ENCODE results near the gene TARBP2. TPM values are rescaled to one million over a fixed set of nuclear protein-coding genes. Genes with fewer than 3 reads are reported as not detected.

Gene TARBP2
- polyA plus RNA-seq, 3 donors = 16.6 to 39.4 (median 24.4) TPM

DNA sequence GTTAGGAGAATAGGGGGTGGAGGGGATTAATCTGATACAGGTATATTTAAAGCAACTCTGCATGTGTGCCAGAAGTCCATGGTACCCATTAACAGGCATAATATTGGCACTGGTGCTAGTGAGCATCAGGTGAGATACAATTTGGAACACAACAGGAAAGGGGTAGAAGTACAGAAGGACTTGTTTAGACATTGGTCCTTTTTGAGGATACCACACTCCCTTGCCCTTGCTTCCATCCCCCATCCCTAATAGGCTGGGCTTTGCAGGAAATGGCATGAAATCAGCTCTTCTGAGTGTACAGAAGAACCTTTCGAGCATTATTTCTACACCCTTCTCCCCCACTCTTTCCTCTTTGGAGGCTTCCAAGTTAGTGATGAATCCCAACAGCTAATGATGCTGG lies 32.8 kb upstream of the TARBP2 start:
- WGBS (ENCODE audit: insufficient coverage) = no CpG with 5 or more reads among the region's 1 CpG
- Histone ChIP-seq H2AFZ (ENCODE audit: insufficient read depth, low read depth, low read length, poor library complexity, severe bottlenecking) (no peak overlapping the region), H3K4me3 (replicated peaks in 1 of 3; ENCODE audit: low read depth in 2 of 3, low read length in 3 of 3) (no peak overlapping the region), H3K27ac (ENCODE audit: low read depth in 1 of 2, low read length in 2 of 2) (no peak overlapping the region), H3K9ac (ENCODE audit: insufficient read depth, low read length, poor library complexity, severe bottlenecking) (no peak overlapping the region), H3K36me3 (replicated peaks in 1 of 2; ENCODE audit: control insufficient read depth in 1 of 2, insufficient read depth in 2 of 2, low read length in 2 of 2) (peaks cover 96 to 99% of the 10 kb centered on the region in 2 donors), H4K20me1 (ENCODE audit: insufficient read depth, low read length) (peaks cover 95% of the 10 kb centered on the region), H3K4me2 (replicated peaks; ENCODE audit: extremely low read depth, low read length, poor library complexity, severe bottlenecking) (no peak overlapping the region), H3K4me1 (ENCODE audit: control insufficient read depth in 1 of 2, insufficient read depth in 2 of 2, low read length in 2 of 2) (no peaks in the 10 kb centered on the region), H3K27me3 (ENCODE audit: control insufficient read depth in 2 of 2, insufficient read depth in 2 of 2, low read length in 2 of 2) (no peaks in the 10 kb centered on the region), H3K9me3 (replicated peaks in 1 of 2; ENCODE audit: control insufficient read depth in 1 of 2, insufficient read depth in 1 of 2, low read length in 2 of 2) (no peaks in the 10 kb centered on the region), H3K79me2 (ENCODE audit: insufficient read depth, low read length) (peaks cover 90% of the 10 kb centered on the region)
- H3K4me3 Mint-ChIP-seq = no peak overlapping the region
- H3K4me1 Mint-ChIP-seq = no peaks in the 10 kb centered on the region
- peaks cover 86 to 98% of the 10 kb centered on the region in 2 donors for H3K36me3 Mint-ChIP-seq
- no peaks in the 10 kb centered on the region for H3K9me3 Mint-ChIP-seq
- no peak overlapping the region for H3K27ac Mint-ChIP-seq
- peaks cover 0 to 2% (median 0%) of the 10 kb centered on the region in 3 donors for H3K27me3 Mint-ChIP-seq (ENCODE audit: low read depth in 3 of 3)
- intact Hi-C loops (cut with micrococcal nuclease) = no loop called here
- TF ChIP-seq CTCF (IDR thresholded peaks at IDR 0.05) = no peak
- DNase-seq = no peak

- H3K36me3 Mint-ChIP-seq = peaks cover 88 to 99% of the 10 kb centered on the region in 2 donors
- no peak overlapping the region for H3K4me3 ChIP-seq (replicated peaks in 1 of 3; ENCODE audit: low read depth in 2 of 3, low read length in 3 of 3)
- peak overlapping the region in 1 of 2 donors; percentile 26 for H3K27ac ChIP-seq (ENCODE audit: low read depth in 1 of 2, low read length in 2 of 2)
- H3K27me3 ChIP-seq (ENCODE audit: control insufficient read depth in 2 of 2, insufficient read depth in 2 of 2, low read length in 2 of 2) = no peaks in the 10 kb centered on the region
- no peaks in the 10 kb centered on the region for H3K4me1 Mint-ChIP-seq
- no peak for DNase-seq
- no peak overlapping the region for H3K4me2 ChIP-seq (replicated peaks; ENCODE audit: extremely low read depth, low read length, poor library complexity, severe bottlenecking)
- no CpG with 5 or more reads among the region's 1 CpG for WGBS (ENCODE audit: insufficient coverage)
- no peak overlapping the region for H3K4me3 Mint-ChIP-seq
- H3K9ac ChIP-seq (ENCODE audit: insufficient read depth, low read length, poor library complexity, severe bottlenecking) = no peak overlapping the region
- H3K36me3 ChIP-seq (replicated peaks in 1 of 2; ENCODE audit: control insufficient read depth in 1 of 2, insufficient read depth in 2 of 2, low read length in 2 of 2) = peaks cover 96 to 99% of the 10 kb centered on the region in 2 donors
- no peaks in the 10 kb centered on the region for H3K4me1 ChIP-seq (ENCODE audit: control insufficient read depth in 1 of 2, insufficient read depth in 2 of 2, low read length in 2 of 2)
- no peaks in the 10 kb centered on the region for H3K9me3 Mint-ChIP-seq
- peaks cover 95% of the 10 kb centered on the region for H4K20me1 ChIP-seq (ENCODE audit: insufficient read depth, low read length)
- no peak for TF ChIP-seq CTCF (IDR thresholded peaks at IDR 0.05)
- intact Hi-C loops (cut with micrococcal nuclease) = no loop called here
- H3K9me3 ChIP-seq (replicated peaks in 1 of 2; ENCODE audit: control insufficient read depth in 1 of 2, insufficient read depth in 1 of 2, low read length in 2 of 2) = no peaks in the 10 kb centered on the region
- peaks cover 93% of the 10 kb centered on the region for H3K79me2 ChIP-seq (ENCODE audit: insufficient read depth, low read length)
- no peak overlapping the region for H2AFZ ChIP-seq (ENCODE audit: insufficient read depth, low read depth, low read length, poor library complexity, severe bottlenecking)
- H3K27ac Mint-ChIP-seq = peak overlapping the region in 1 of 7 donors; percentile 3
- peaks cover 0 to 2% (median 0%) of the 10 kb centered on the region in 3 donors for H3K27me3 Mint-ChIP-seq (ENCODE audit: low read depth in 3 of 3)
Observed at GRCh38 chr12:53472056-53472582, 29.0 kb upstream of the TARBP2 start.

Measured in CD14-positive monocyte (primary cell).